Measurements from ENCODE around the gene RASGEF1C.

RASGEF1C gene

GRCh38 chr5:180180421-180180820 lies 28.6 kb downstream of the RASGEF1C start:
- DNase-seq (ENCODE audit: low read depth, low spot score): no peak

GRCh38 chr5:180179442-180180420 lies 29.3 kb downstream of the RASGEF1C start:
- DNase-seq (ENCODE audit: low read depth, low spot score): no peak

GRCh38 chr5:180178531-180179441 lies 30.2 kb downstream of the RASGEF1C start:
- no peak for DNase-seq (ENCODE audit: low read depth, low spot score)

- no peak for DNase-seq (ENCODE audit: low read depth, low spot score)
Measured at GRCh38 chr5:180176191-180176590, 32.8 kb downstream of the RASGEF1C start.

GRCh38 chr5:180175015-180175431 lies 34.0 kb downstream of the RASGEF1C start:
- DNase-seq (ENCODE audit: low read depth, low spot score): no peak

- DNase-seq (ENCODE audit: low read depth, low spot score): no peak
Measured at GRCh38 chr5:180174587-180174972, 34.4 kb downstream of the RASGEF1C start.

GRCh38 chr5:180173875-180174586 lies 35.0 kb downstream of the RASGEF1C start:
- DNase-seq (ENCODE audit: low read depth, low spot score): no peak

GRCh38 chr5:180173198-180173544 lies 35.8 kb downstream of the RASGEF1C start:
- DNase-seq (ENCODE audit: low read depth, low spot score): no peak

- no peak for DNase-seq (ENCODE audit: low read depth, low spot score)
Measured at GRCh38 chr5:180172447-180173197, 36.4 kb downstream of the RASGEF1C start.

- DNase-seq (ENCODE audit: low read depth, low spot score): no peak
Measured at GRCh38 chr5:180171568-180172094, 37.4 kb downstream of the RASGEF1C start.

- DNase-seq (ENCODE audit: low read depth, low spot score): no peak
Measured at GRCh38 chr5:180170810-180171567, 38.0 kb downstream of the RASGEF1C start.

- DNase-seq (ENCODE audit: low read depth, low spot score): no peak
Measured at GRCh38 chr5:180170106-180170809, 38.8 kb downstream of the RASGEF1C start.

- DNase-seq (ENCODE audit: low read depth, low spot score): no peak
Measured at GRCh38 chr5:180169248-180170105, 39.5 kb downstream of the RASGEF1C start.

- DNase-seq (ENCODE audit: low read depth, low spot score): no peak
Measured at GRCh38 chr5:180168758-180169157, 40.3 kb downstream of the RASGEF1C start.

GRCh38 chr5:180166176-180166575 lies 42.8 kb downstream of the RASGEF1C start:
- DNase-seq (ENCODE audit: low read depth, low spot score): no peak

- no peak for DNase-seq (ENCODE audit: low read depth, low spot score)
Measured at GRCh38 chr5:180162304-180162661, 46.7 kb downstream of the RASGEF1C start.

GRCh38 chr5:180161420-180162303 lies 47.3 kb downstream of the RASGEF1C start:
- no peak for DNase-seq (ENCODE audit: low read depth, low spot score)

Data from smooth muscle cell of the brain vasculature (primary cell).